HepG2 (cell line): ENCODE measurements around the gene UBE2G2. TPM values are rescaled to one million over a fixed set of nuclear protein-coding genes. Genes with fewer than 3 reads are reported as not detected.

ENCODE experiments used
- ADNP ChIP-seq: sonication (generic); formaldehyde crosslinking; IDR thresholded peaks from 2 replicates; pipeline ENCODE4 v1.4.0; 2020; ENCODE audit warnings: missing genetic modification reagents
- CEBPB ChIP-seq: IDR thresholded peaks from 2 replicates; pipeline ENCODE4 v1.6.1; 2011; ENCODE audit warnings: low read depth, low read length, improper control_type of control experiment, borderline replicate concordance
- DR1 ChIP-seq: sonication (generic); formaldehyde crosslinking; IDR thresholded peaks from 2 replicates; pipeline ENCODE4 v1.8.0; 2021; ENCODE audit warnings: mild to moderate bottlenecking, missing genetic modification reagents, inconsistent platforms
- ESRRA ChIP-seq: sonication (generic); formaldehyde crosslinking; IDR thresholded peaks from 2 replicates; pipeline ENCODE4 v1.5.1; 2020; ENCODE audit warnings: mild to moderate bottlenecking, low read depth, missing genetic modification reagents
- HMG20A ChIP-seq: IDR thresholded peaks from 2 replicates; pipeline ENCODE4 v1.6.1; 2016; ENCODE audit warnings: borderline replicate concordance
- HOMEZ ChIP-seq: IDR thresholded peaks from 2 replicates; pipeline ENCODE4 v1.6.1; 2016; ENCODE audit warnings: low read depth
- MED8 ChIP-seq: sonication (generic); formaldehyde crosslinking; IDR thresholded peaks from 2 replicates; pipeline ENCODE4 v1.8.1; 2023; ENCODE audit warnings: mild to moderate bottlenecking, missing genetic modification reagents; ENCODE audit not compliant: insufficient replicate concordance
- MTA1 ChIP-seq: sonication (generic); formaldehyde crosslinking; IDR thresholded peaks from 2 replicates; pipeline ENCODE4 v1.4.0; 2020; ENCODE audit warnings: missing genetic modification reagents, mild to moderate bottlenecking, borderline replicate concordance
- PLRG1 ChIP-seq: fragments of 450-650 bp; conservative IDR thresholded peaks from 2 replicates; pipeline ENCODE4 v1.6.1; 2016
- PLSCR1 ChIP-seq: sonication (generic); formaldehyde crosslinking; IDR thresholded peaks from 2 replicates; pipeline ENCODE4 v1.5.0; 2020; ENCODE audit warnings: missing genetic modification reagents, mild to moderate bottlenecking, borderline replicate concordance
- POLR2A ChIP-seq, 2 experiments: IDR thresholded peaks; 2 replicates each; pipeline ENCODE4 v1.6.1; 2011; ENCODE audit warnings: low read depth in 2 of 2, low read length in 2 of 2, mild to moderate bottlenecking in 1 of 2, moderate library complexity in 1 of 2; ENCODE audit not compliant: insufficient read depth in 1 of 2
- RXRA ChIP-seq: sonication (generic); formaldehyde crosslinking; IDR thresholded peaks from 2 replicates; pipeline ENCODE4 v1.5.1; 2020; ENCODE audit warnings: missing genetic modification reagents
- SMAD3 ChIP-seq: sonication (generic); formaldehyde crosslinking; IDR thresholded peaks from 2 replicates; pipeline ENCODE4 v1.4.0; 2020; ENCODE audit warnings: missing genetic modification reagents
- SOX6 ChIP-seq, 2 experiments: fragments of 450-650 bp in 1 of 2; sonication (generic) in 1 of 2; formaldehyde crosslinking in 1 of 2; IDR thresholded peaks; 2 replicates each; pipeline versions ENCODE4 v1.4.0 to v1.6.1; 2017 to 2020; ENCODE audit warnings: antibody characterized with exemption in 1 of 2, mild to moderate bottlenecking in 1 of 2, missing genetic modification reagents in 1 of 2
- TFAP4 ChIP-seq: sonication (generic); IDR thresholded peaks from 2 replicates; pipeline ENCODE4 v1.6.1; 2016; ENCODE audit warnings: low read depth, borderline replicate concordance
- TFDP1 ChIP-seq: IDR thresholded peaks from 2 replicates; pipeline ENCODE4 v1.6.1; 2016; ENCODE audit warnings: missing compliant biosample characterization, missing genetic modification reagents, borderline replicate concordance
- XRCC5 ChIP-seq: fragments of 200-400 bp; formaldehyde crosslinking; optimal IDR thresholded peaks from 2 replicates; pipeline ENCODE3; 2017; ENCODE audit warnings: mild to moderate bottlenecking, low read length
- ZBTB7B ChIP-seq: sonication (generic); formaldehyde crosslinking; IDR thresholded peaks from 2 replicates; pipeline ENCODE4 v1.4.0; 2020; ENCODE audit warnings: missing genetic modification reagents
- ZFP91 ChIP-seq: sonication (generic); formaldehyde crosslinking; IDR thresholded peaks from 2 replicates; pipeline ENCODE4 v1.9.0; 2022; ENCODE audit warnings: missing genetic modification reagents, mild to moderate bottlenecking, borderline replicate concordance
- ZNF512B ChIP-seq: sonication (generic); formaldehyde crosslinking; IDR thresholded peaks from 2 replicates; pipeline ENCODE4 v1.5.1; 2020; ENCODE audit warnings: missing genetic modification reagents, mild to moderate bottlenecking, borderline replicate concordance
- polyA plus RNA-seq, 8 experiments: library from polyadenylated mRNA; depleted of rRNA in 3 of 8; stranded (reverse) in 7 of 8; unstranded in 1 of 8; fragments of >200 nt; fragmentation: Illumina TruSeq in 4 of 8; extraction: Trizol in 4 of 8; gene quantifications; 2 replicates each; pipeline versions ENCODE4 v1.2.1 to v1.2.3, GENCODE V29; 2011 to 2016; ENCODE audit warnings: low read depth in 4 of 8, missing spikeins in 1 of 8, mixed read lengths in 1 of 8; ENCODE audit not compliant: insufficient read depth in 1 of 8
- total RNA-seq, 5 experiments: library from RNA; depleted of rRNA; stranded (reverse); fragments of >200 nt; fragmentation: Illumina TruSeq; extraction: Trizol; gene quantifications; 2 replicates each; pipeline ENCODE4 v1.2.3, GENCODE V29; 2016; ENCODE audit warnings: low read depth in 1 of 5

Gene UBE2G2
- total and polyA plus RNA-seq, 2 of the 13 experiments (the other 11 are each of a cell fraction or from before 2014, with no cell fraction given), result 55.4 to 92.0 TPM

- TF ChIP-seq ZNF512B (CRISPR knock-in tag) (no peak), PLSCR1 (CRISPR knock-in tag) (no peak), XRCC5 (no peak), HMG20A (CRISPR knock-in tag) (no peak), CEBPB (no peak), SMAD3 (CRISPR knock-in tag) (no peak), PLRG1 (no peak), MED8 (CRISPR knock-in tag) (no peak), ESRRA (CRISPR knock-in tag) (no peak), SOX6 (IDR thresholded peaks at IDR 0.05) (no peak), SOX6 (CRISPR knock-in tag; IDR thresholded peaks at IDR 0.05) (no peak), MTA1 (no peak), TFAP4 (no peak), ADNP (CRISPR knock-in tag) (no peak), HOMEZ (CRISPR knock-in tag) (no peak), ZBTB7B (CRISPR knock-in tag) (0 out of 2 replicates have a peak, but pooled peaks have one; percentile 8), TFDP1 (CRISPR knock-in tag) (no peak), RXRA (CRISPR knock-in tag) (peak; percentile 28; the same call in 1 of the 2 replicates), ZFP91 (peak; percentile 51; the same call in 1 of the 2 replicates), POLR2A (IDR thresholded peaks at IDR 0.05; ENCODE audit: insufficient read depth in 1 of 2, low read depth in 2 of 2, low read length in 2 of 2) (peak in 1 of 2 experiments; percentile 26; a peak in 1 of 4 replicates), DR1 (CRISPR knock-in tag) (no peak)
Observed at GRCh38 chr21:44847261-44848056, 45.8 kb upstream of the UBE2G2 start (continued).
